GM12878 (cell line): ENCODE results near the gene IL36G. TPM values are rescaled to one million over a fixed set of nuclear protein-coding genes. Genes with fewer than 3 reads are reported as not detected.

ENCODE experiments used
- ATAC-seq: fragments of 200-7000 bp; cut with Tn5 transposase; 3 replicates; pipeline ENCODE4 v1.9.1; 2020; ENCODE audit warnings: mild to moderate bottlenecking, moderate library complexity
- BruUV-seq: library from RNA; stranded (reverse); fragments of 400-500 nt; replicated peaks from 2 replicates; lab custom pipeline; 2021; lab: Mats Ljungman, UMichigan
- CTCF ChIA-PET: fragments of 300-600 bp; sonication (Branson Sonifier 250); formaldehyde crosslinking; extraction: SDS; loops from one replicate; lab custom pipeline; 2021; ENCODE audit warnings: inconsistent platforms; lab: Yijun Ruan, JAX
- POLR2A ChIA-PET: fragments of 350-600 bp; formaldehyde crosslinking; extraction: SDS; loops from one replicate; lab custom pipeline; 2021; ENCODE audit warnings: inconsistent platforms; lab: Charles Lee
- RAD21 ChIA-PET: fragments of 300-600 bp; sonication (Branson Sonifier 250); formaldehyde crosslinking; loops from one replicate; lab custom pipeline; 2023; ENCODE audit warnings: antibody characterized with exemption; ENCODE audit not compliant: unreplicated experiment; lab: Charles Lee
- SMC1A ChIA-PET: fragments of 300-600 bp; sonication (Branson Sonifier 250); formaldehyde crosslinking; loops from one replicate; lab custom pipeline; 2023; ENCODE audit not compliant: unreplicated experiment, uncharacterized antibody; lab: Charles Lee
- DNase-seq: peaks from one replicate; pipeline ENCODE4 v3.0.0-alpha.2; 2011; ENCODE audit warnings: low read depth, low spot score
- FAIRE-seq: peaks from 3 replicates; lab custom pipeline; 2011; peaks lifted over from hg19 to GRCh38; lab: Jason Lieb, UNC
- H2AFZ ChIP-seq: 2 replicates; pipeline ENCODE4 v1.6.0; 2011; ENCODE audit warnings: low read depth, low read length, control low read depth; ENCODE audit not compliant: control insufficient read depth
- H3K27ac ChIP-seq: 2 replicates; pipeline ENCODE4 v1.5.1; 2011; ENCODE audit warnings: control low read depth; ENCODE audit not compliant: control insufficient read depth, insufficient read depth
- H3K27me3 ChIP-seq, 2 experiments: replicated peaks in 1 of 2; 2 replicates each; pipeline versions ENCODE4 v1.6.0 to v1.6.1; 2011; ENCODE audit warnings: low read length in 1 of 2; ENCODE audit not compliant: control insufficient read depth in 2 of 2, insufficient read depth in 2 of 2
- H3K36me3 ChIP-seq, 2 experiments: 2 replicates each; pipeline ENCODE4 v1.5.1; 2011; ENCODE audit warnings: low read length in 1 of 2; ENCODE audit not compliant: control insufficient read depth in 2 of 2, insufficient read depth in 2 of 2
- H3K4me1 ChIP-seq: 2 replicates; pipeline ENCODE4 v1.6.1; 2011; ENCODE audit warnings: mild to moderate bottlenecking, low read length, moderate library complexity, mixed read lengths; ENCODE audit not compliant: control insufficient read depth, insufficient read depth
- H3K4me2 ChIP-seq: 2 replicates; pipeline ENCODE4 v1.6.0; 2011; ENCODE audit warnings: control low read depth; ENCODE audit not compliant: control insufficient read depth, insufficient read depth
- H3K4me3 ChIP-seq: fragments of 200-600 bp; sonication (generic); 2 replicates; pipeline ENCODE4 v1.5.1; 2016
- H3K79me2 ChIP-seq: 2 replicates; pipeline ENCODE4 v1.6.0; 2011; ENCODE audit warnings: low read length; ENCODE audit not compliant: control insufficient read depth, insufficient read depth
- H3K9ac ChIP-seq: 2 replicates; pipeline ENCODE4 v1.8.0; 2011; ENCODE audit warnings: low read length, control low read depth, mixed read lengths; ENCODE audit not compliant: control insufficient read depth, insufficient read depth
- H3K9me3 ChIP-seq: replicated peaks from 3 replicates; pipeline ENCODE4 v1.5.1; 2011; ENCODE audit warnings: mild to moderate bottlenecking, low read length; ENCODE audit not compliant: control insufficient read depth, insufficient read depth
- H4K20me1 ChIP-seq: 2 replicates; pipeline ENCODE4 v1.6.0; 2011; ENCODE audit not compliant: control insufficient read depth, insufficient read depth
- CTCF ChIP-seq, 3 experiments: IDR thresholded peaks in 2 of 3; conservative IDR thresholded peaks in 1 of 3; 2 replicates each; pipeline ENCODE4 v1.5.1; 2011; ENCODE audit warnings: low read depth in 3 of 3, low read length in 3 of 3, mild to moderate bottlenecking in 3 of 3, control low read depth in 2 of 3, moderate library complexity in 2 of 3, inconsistent platforms in 1 of 3, mixed read lengths in 1 of 3; ENCODE audit not compliant: control insufficient read depth in 2 of 3, insufficient read depth in 1 of 3; ENCODE audit errors: extremely low read depth in 1 of 3
- STAT1 ChIP-seq: fragments of 450-650 bp; conservative IDR thresholded peaks from 2 replicates; pipeline ENCODE4 v1.6.1; 2014; ENCODE audit warnings: antibody characterized with exemption, mild to moderate bottlenecking
- WGBS: methylation state at CpG from one replicate; pipeline ENCODE4 v1.1.6; 2016; ENCODE audit warnings: low lambda C conversion rate; ENCODE audit not compliant: insufficient replicate concordance, insufficient coverage; ENCODE audit errors: missing lambda C conversion rate; 5-methylcytosine and 5-hydroxymethylcytosine counted together
- in situ Hi-C: fragments of 300-500 bp; cut with MboI; formaldehyde crosslinking; loops from 9 replicates; pipeline ENCODE4 v1.14.3; 2018; ENCODE audit warnings: mixed read lengths
- intact Hi-C: fragments of 100-400 bp; cut with micrococcal nuclease; formaldehyde crosslinking; loops from one replicate; pipeline ENCODE4 v1.14.2; 2022; ENCODE audit not compliant: unreplicated experiment
- polyA plus RNA-seq, 11 experiments: library from polyadenylated mRNA; depleted of rRNA in 4 of 11; unstranded in 6 of 11; stranded (reverse) in 5 of 11; fragments of >200 nt; fragmentation: Nextera tagmentation in 4 of 11; fragmentation: Illumina TruSeq in 1 of 11; extraction: Ambion mirVana in 4 of 11; extraction: Trizol in 1 of 11; gene quantifications; 1 replicate in 1 of 11; 2 replicates in 10 of 11; pipeline versions ENCODE4 v1.2.1 to v1.2.3, GENCODE V29; 2011 to 2016; ENCODE audit warnings: inconsistent platforms in 2 of 11, missing spikeins in 2 of 11, low read depth in 1 of 11
- total RNA-seq, 4 experiments: library from RNA; depleted of rRNA in 3 of 4; stranded (reverse); fragments of >200 nt in 3 of 4; fragmentation: Illumina TruSeq in 1 of 4; extraction: Trizol in 1 of 4; gene quantifications; 2 replicates each; pipeline versions ENCODE4 v1.2.1 to v1.2.3, GENCODE V29; 2013 to 2021

IL36G gene
- total and polyA plus RNA-seq, 10 of the 15 experiments (the other 5 are each of a cell fraction or from before 2014, with no cell fraction given): 0.10 TPM; not detected in 9

- Histone ChIP-seq H4K20me1 (no peaks in the 10 kb centered on the region), H3K4me1 (no peaks in the 10 kb centered on the region), H3K9me3 (no peaks in the 10 kb centered on the region), H3K27ac (no peak overlapping the region), H3K27me3 (peaks cover 0 to 5% of the 10 kb centered on the region in 2 experiments; a peak in 3 of 4 replicates), H3K79me2 (no peaks in the 10 kb centered on the region), H3K36me3 (no peaks in the 10 kb centered on the region), H3K4me3 (no peak overlapping the region), H3K4me2 (no peak overlapping the region), H3K9ac (no peak overlapping the region), H2AFZ (no peak overlapping the region)
- ChIA-PET SMC1A (interaction anchor here (0.8 to 2.0 kb wide), 6 partner anchors 17 to 334 kb away, joined by 3 to 6 read pairs (median 3); no protein-coding TSS in a partner anchor), CTCF (interaction anchor here (0.6 to 5.3 kb wide), 11 partner anchors 9 to 362 kb away, joined by 3 to 54 read pairs (median 4); no protein-coding TSS in a partner anchor), POLR2A (interaction anchor here (0.7 kb wide), 1 partner anchor 387 kb away, joined by 3 read pairs; no protein-coding TSS in a partner anchor), RAD21 (interaction anchor here (1.0 kb wide), 1 partner anchor 211 kb away, joined by 3 read pairs; no protein-coding TSS in a partner anchor)
- FAIRE-seq: no peak
- no peak for ATAC-seq
- in situ Hi-C loops: no loop called here
- no peak for DNase-seq
- intact Hi-C loops: no loop called here
- 38% methylated on average over 2 of the region's 2 CpGs for WGBS
- TF ChIP-seq CTCF (IDR thresholded peaks at IDR 0.05 in 2 of 3, conservative IDR thresholded peaks at IDR 0.05 in 1 of 3; ENCODE audit: control insufficient read depth in 2 of 3, extremely low read depth in 1 of 3, insufficient read depth in 1 of 3, low read depth in 3 of 3, low read length in 3 of 3) (0 out of 6 replicates have a peak, but pooled peaks of 1 of the 3 experiments have one; percentile 4), STAT1 (no peak)
- BruUV-seq: no TSS peak
Observed at GRCh38 chr2:112960230-112960825, 17.5 kb upstream of the IL36G start.
